HG02571 (cell line): ENCODE data around the gene FAM210B.
"Not testable (repeated sequence)": the region's sequence is repeated elsewhere in the genome, so short reads cannot be mapped to it uniquely, and the experiment has no call there.

ENCODE experiments used
- ATAC-seq: cut with Tn5 transposase; IDR thresholded peaks from one replicate; pipeline ENCODE4 v1.9.1; 2021; ENCODE audit warnings: mild to moderate bottlenecking, moderate library complexity; ENCODE audit not compliant: unreplicated experiment

Gene FAM210B

DNA sequence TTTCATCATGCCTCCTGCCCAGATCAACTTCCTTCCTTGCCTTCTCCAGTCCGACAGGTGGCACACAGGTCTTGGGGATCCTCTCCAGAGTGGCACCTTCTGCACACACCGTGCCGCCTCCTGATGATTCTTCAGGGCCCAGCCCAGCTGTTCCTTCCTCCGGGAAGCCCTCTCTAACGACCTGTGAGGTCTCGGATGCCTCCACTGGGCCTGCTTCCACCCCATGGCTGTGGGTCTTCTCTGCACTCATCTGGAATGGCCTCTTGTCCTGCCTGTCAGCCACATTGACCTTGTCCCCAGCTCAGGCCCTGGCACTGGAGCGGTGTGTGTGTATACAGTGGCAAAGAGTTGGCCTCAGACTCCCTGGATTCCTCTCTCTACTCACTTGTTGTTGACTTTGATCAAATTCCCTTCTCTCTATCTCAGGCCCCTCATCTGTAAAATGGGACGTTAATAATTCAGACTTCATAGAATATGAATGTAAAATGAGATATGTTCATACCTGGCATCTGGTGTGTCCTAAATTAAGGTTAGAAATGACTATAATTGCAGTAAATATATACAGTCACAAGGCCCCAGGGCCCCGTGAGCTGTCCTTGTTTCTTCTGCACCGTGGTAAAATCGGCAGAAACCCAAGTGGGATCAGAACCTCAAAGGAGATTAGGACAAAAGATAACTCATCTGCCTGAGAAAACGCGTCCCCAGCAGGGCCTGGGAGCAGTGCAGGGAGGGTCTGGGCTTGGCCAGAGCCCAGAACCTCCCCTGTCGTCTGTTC, 1.5 kb downstream of the FAM210B start:
- ATAC-seq, result no peak

DNA sequence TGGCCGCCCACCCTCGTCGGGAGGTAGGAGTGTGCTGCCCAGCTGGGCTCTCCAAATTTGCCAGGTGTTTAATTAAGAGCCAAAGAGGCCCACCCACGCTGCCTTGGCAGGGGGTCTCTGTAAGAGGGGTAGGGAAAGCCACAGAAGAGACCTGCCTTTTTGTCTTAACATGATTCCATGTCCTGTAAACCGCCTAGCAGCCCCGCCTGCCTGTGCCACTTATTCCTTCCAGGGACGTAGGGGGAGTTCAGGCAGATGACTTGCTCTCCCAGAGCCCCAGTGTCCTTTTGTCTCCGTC, 2.1 kb downstream of the FAM210B start:
- ATAC-seq, result no peak

DNA sequence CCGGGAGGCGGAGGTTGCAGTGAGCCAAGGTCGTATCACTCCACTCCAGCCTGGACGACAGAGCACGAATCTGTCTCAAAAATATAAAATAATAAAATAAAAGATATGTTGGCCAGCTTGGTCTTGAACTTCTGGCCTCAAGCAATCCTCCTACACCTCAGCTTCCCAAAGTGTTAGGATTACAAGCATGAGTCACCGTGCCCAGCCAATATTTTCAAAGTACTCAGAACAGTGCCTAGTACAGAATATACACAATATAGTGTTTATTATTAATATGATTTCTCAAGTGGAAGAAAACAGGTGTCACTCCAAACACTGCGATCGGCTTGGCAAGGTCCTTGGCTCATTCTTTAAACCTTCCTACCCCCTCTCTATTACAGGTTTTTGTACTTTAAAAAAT, 3.1 kb downstream of the FAM210B start:
- no peak for ATAC-seq

DNA sequence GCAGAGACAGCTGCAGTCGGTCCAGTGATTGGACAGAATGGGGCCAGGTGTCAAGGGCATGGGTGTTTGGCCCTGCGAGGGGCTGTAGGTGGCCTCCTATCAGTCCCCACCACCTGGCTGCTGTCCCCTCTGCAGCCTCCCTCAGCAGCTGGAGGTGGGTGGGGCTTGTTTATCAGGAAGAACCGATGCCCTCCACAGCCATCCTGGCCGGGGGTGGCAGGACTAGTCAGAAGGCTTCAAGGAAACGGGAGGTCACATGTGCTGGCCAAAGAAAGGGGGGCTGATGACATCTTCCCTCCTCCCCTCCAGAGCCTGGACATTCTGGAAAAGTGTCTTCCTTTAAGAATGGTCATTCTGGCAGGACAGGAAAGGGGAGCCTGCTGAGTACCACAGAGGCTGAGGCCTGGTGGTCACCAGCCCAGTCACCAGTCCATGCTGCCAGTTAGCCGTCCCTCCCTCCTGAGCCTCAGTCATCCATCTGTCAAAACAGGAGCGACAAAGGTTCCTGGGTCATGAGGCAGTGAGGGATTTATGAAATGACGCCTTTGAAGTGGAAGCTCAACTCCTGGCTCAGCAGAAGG, 4.1 kb downstream of the FAM210B start:
- ATAC-seq, result no peak

DNA sequence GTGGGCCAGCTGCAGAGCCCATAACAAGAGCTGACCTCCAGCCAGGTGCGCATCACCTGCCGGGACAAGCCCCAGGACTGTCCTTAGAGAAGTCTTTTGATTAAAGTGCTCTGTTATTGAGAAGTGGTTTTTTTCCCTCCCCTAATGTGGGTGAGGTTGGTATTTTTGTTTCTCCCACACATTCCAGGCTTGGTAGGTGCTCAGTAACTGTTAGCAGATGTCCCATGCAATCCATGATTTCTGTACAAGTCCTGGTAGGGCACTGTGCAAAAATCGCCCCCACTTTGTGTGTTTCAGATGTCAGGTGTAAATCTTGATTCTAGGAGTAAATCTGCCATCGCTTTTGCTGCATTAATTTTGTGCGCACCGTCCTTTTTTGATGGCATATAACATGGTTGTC, 4.7 kb downstream of the FAM210B start:
- ATAC-seq, result no peak

DNA sequence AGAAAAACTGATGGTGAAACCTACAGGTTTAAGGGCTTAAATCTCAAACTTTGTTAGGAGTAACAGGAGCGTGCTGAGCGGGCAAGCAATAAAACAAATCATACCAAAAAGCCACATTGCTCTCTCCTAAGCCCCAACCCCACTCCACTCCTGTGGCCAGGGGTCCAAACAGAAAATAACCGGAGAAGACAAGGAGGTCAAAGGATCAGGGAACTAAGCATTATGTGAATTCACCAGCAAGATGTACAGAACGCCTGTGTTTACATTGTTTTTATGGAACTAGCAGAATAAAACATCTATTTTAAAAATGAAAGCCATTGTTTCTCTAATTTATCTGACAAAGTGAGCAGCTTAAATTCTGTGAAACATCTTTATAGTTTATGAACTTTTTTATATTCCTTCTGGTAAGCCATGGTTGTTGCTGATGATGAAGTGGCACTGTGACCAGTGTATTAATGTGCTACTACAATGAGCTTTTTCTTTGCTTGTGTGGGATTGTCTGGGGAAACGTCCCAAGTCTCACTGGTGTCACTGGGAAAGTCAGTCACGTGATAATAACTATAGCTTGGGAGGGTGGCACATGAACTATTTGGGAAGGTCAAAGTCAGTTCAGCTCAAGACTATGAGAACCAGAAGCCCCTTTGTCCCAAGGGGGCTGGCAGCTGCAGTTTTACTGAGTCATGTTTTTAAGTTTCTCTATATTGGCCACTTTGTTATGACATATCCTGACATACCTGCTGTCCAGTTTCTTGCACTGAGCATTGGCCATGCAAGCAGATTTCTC, 9.8 kb downstream of the FAM210B start:
- ATAC-seq, result no peak

DNA sequence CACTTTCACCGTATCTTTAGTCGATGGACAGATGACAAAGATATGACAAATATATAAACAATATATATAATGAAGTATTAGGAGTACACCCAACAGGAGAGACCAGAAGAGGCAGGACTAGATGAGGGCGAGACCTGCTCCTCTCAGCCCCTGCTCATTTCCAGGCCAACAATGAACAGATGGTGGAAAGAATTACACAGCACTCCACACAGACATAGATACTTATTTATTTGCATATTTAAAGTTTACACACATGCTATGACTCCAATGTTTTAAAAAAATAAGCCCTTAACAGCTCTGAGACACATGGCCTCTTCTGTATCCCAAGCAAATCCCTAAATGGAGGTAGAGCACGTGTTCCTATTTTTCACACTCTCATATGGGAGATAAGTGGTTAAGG, 10.4 kb downstream of the FAM210B start:
- ATAC-seq, result no peak

DNA sequence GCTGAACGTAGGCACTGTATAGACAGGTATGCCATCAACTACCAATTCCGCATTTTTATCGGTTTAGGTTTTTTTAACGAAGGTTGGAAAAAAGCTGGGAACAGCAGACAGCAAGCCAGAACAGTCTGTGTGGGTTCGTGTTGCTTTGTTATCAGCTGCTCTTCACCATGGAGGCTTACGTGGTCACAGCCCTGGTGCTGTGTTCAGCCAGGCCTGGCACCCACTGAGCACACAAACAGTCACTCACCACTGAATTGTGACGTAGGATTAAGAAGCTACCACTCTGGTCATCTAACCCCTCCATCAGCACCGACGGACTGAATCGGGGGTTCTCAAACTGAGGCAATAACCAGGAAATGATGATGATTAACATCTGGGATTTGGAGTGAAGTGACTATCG, 13.2 kb downstream of the FAM210B start:
- ATAC-seq, result no peak

DNA sequence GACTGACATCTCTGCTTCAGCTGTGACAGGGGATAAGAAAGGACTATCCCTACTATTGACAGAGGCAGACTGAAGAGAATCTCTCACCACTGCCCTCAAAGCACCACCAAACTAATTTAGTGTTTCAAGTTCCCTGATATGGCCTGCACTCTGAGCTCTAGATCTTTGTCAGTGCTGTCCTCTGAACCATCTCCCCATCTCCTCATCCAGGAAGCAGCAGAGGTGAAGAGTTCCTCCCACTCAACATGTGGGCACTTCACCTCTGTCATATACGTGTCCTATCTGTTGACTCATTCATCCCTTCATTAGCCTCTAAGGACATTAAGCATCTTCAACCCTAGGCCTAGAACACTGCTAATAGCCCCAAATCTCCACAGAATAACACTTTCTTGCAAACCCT, 14.1 kb downstream of the FAM210B start:
- ATAC-seq, result no peak

DNA sequence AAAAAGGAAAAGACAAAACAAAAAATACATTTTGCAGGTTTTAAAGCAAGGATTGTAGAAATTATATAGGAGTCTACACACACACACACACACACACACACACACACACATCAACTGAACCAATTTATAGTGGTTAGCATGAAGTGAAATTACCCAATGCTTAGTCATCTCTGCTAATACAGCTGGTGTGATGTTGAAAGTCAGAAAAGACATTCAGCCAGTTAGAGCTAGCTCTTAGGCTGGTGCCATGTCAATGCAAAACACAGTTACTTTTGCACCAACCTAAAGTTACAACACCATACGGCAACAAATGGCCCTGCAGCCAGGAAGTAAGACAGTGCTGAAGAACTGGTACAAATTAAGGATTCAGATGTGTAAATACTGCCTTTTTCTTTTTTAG, 15.2 kb downstream of the FAM210B start:
- no peak for ATAC-seq

DNA sequence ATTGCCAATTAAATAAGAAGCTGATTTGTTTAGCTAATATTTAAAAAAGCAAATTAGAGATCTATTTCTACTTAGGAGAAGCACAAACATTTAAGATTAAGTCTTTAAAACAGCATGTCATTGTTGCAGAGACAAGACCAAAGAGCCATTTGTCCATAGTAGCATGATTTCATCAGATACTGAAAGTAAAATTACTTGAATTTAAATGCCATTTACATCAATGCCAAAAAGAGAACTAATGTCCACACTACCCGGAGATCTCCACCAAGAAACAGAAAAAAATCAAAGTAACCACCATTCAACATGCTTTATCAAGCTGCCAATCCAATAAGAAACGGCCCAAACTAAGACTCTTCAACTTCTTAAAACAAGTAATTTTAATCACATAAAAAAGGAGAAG, 17.6 kb downstream of the FAM210B start:
- ATAC-seq, result no peak

DNA sequence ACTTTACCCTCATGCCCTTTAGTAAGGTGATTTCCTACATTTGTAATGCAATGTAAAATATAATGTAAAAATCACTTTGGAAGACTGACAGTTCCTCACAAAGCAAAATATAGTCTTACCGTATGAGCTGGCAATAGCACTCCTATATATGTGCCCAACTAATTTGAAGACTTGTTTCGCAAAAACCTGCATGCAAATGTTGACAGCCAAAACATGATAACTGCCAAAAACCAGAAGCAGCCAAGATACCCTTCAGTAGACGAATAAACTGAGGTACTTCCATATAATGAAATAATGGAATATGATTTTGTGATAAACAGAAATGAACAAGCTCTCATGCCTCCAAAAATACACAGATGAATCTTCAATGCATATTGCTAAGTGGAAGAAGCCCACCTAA, 19.6 kb downstream of the FAM210B start:
- no peak for ATAC-seq

DNA sequence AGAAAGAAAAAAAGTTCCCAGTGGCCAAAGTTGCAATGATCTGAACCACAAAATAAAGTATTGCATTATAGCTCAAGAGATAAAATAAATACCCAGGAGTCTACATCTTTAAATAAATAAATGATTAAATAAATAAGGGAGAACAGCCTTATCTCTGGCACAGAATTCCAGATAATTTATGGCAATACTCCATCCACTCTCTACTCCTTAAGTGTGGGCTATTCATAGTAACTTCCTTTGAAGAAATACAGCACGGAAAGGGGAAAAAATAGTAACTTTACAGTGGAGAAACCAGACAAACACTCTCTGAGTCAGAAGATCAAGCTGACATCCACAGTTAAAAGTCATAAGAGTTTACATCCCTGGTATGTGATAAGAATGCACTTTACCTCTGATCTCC, 21.6 kb downstream of the FAM210B start:
- ATAC-seq, result no peak

DNA sequence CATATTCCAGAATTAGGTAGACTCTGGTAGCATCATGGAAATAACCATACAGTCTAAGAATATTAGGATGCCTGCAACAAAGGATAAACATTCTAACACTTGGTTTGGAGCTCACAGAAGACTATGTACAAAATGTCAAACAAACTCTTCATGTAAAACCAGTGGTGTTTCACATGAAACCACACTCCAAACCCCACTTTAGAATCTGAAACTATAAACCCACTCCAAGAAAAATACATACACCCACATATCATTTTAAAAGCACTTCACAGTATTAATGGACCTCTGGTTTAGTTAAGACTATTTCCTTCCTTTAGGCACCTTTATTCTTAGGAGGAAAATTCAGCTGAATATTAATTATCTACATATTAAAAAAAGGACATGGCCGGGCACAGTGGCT, 22.7 kb downstream of the FAM210B start:
- no peak for ATAC-seq

DNA sequence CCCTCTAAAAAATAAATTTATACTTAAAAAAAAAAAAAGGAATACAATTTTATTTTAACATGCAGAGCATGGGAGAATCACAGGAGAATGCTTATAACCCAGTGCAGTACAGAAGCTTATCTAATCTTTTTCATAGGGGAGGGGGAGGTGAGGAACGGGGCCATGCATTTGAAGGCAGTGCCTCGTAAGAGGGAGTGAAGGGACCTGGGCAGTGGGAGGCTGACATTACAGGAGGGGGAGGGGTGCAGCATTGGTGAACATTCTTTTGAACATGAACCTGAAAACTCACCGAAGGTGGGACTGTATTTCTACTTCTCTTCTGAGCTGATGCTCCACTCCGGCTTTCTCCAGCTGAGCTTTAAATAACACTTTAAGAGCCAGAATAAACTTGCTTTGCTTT, 23.9 kb downstream of the FAM210B start:
- no peak for ATAC-seq

DNA sequence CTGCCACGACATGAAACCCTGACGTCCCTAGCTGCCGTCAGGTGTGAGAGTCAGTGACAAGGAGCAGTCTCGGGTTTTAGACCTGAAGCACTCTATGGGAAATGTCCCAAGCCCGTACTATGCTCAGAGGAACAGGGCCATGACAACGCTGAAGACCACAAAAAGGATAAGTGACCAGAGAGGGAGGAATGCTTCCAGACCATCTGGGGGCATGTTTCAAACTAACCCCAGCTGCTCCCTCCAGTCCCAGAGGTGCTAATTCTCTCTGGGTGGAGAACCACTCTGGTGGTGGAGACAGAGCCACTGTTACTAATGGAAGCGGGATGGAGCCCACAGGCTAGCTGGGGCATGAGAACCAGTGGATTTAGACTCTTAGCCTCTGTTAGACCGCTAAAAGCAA, 24.6 kb downstream of the FAM210B start:
- no peak for ATAC-seq

DNA sequence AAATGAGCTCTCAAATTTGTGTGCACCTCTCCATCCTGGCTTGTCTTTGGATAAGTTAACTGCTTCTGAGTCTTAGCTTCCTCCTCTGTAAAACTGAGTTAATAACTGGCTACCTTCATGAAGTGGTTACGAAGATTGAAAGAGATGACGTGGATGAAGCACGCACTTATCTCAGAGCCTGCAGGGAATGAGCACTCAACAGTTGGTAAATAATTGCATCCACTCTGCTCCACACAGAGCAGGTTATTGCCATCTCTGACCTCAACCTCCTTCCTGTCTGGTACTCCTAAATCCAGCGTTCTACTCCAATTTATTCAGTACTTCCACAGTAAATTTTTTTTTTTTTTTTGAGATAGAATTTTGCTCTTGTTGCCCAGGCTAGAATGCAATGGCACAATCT, 26.4 kb downstream of the FAM210B start:
- ATAC-seq, result no peak

DNA sequence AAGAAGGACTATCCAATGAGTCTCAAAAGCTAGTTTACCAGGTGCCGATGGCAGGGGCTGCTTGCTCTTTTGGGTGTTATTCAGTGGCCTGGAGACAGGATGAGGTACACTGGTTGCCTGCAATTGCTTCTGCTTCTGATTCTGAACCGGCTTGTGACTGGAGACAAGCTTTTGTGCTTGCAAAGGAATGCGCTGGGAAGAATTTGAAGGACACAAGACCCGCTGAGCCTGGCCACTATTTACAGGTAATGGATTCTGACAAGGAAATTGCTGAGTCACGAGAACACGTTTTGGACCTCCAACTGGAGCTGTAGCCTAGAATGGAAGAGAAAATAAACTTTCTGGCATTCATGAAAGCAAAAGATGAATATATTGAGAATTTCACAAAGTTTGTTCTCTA, 27.4 kb downstream of the FAM210B start:
- no peak for ATAC-seq

DNA sequence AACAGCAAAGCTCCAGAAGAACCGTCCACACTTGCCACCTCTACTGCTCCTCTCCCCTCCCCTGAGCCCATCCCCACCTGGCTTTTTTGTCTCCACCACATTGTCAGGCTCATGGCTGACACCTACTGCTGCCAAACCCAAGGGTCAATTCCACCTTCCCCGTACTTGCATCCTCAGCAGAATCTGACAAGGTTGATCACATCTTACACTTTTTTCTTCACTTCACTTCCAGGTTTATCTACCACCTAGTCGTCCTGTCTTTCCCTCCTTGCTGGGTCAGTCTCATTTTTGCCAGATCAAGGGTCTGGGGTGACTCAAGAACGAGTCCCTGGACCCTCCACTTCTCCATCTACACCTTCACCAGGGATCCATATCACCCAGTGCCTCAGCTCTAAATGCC, 30.1 kb downstream of the FAM210B start:
- ATAC-seq, result no peak

DNA sequence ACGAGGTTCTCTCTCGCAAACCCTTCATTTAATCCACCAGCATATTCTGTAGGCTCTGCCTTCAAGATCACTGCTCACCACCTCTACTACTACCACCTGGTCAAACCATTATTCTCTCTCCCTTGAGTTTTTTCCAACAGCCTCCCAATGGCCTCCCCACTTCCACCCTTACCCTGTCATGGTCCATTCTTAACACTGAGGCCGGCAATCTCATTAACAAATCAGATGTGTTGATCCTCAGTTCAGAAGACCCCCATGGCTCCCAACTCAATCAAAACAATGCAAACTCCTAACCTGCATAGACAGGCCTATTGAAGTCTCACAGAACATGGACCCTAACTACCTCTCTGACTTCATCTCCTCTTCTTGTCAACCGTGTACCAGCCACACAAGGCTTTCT, 31.0 kb downstream of the FAM210B start:
- ATAC-seq, result no peak

DNA sequence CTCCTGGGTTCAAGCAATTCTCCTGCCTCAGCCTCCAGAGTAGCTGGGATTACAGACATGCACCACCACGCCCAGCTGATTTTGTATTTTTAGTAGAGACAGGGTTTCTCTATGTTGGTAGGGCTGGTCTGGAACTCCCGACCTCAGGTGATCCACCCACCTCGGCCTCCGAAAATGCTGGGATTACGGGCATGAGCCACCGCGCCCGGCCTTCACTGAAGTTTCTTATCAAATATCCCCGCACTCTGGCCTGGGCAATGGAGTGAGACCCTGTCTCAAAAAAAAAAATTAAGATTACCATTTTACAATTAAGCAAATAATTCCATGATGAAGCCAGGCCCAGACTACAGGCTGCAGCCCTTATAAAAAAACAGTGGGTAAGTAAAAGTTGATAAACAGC, 31.6 kb downstream of the FAM210B start:
- not testable (repeated sequence) for ATAC-seq

DNA sequence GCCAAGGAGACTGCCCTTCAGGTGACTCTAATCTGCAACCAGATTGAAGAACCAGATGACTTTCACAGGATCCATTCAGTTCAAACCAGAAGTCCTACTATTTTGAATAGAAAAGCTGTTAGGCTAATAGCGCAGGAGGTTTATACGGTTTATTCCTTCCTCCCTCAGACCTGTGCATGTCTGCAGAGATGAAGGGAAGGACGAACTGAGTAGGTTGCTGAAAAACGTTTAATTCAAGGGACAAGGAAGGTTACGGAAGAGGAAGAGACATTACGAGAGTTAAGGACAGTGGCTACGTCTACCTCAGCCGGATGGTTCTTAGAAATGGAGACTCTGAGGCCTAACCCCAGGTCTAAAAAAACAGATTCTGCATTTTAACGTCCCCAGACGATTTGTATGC, 32.3 kb downstream of the FAM210B start:
- no peak for ATAC-seq
